NB4 (cell line): Measurements from ENCODE around the gene CXCL6.

Experiments used
- DNase-seq: peaks from one replicate; pipeline ENCODE4 v3.0.0; 2010; ENCODE audit warnings: low read depth
- H3K4me3 ChIP-seq: one replicate; pipeline ENCODE4 v1.5.1; 2011; ENCODE audit warnings: mild to moderate bottlenecking, low read depth, low read length, moderate library complexity
- MYC ChIP-seq: IDR thresholded peaks from 2 replicates; pipeline ENCODE4 v1.6.1; 2011; ENCODE audit warnings: low read depth, low read length
- POLR2A ChIP-seq: IDR thresholded peaks from 2 replicates; pipeline ENCODE4 v1.6.1; 2011; ENCODE audit warnings: mild to moderate bottlenecking; ENCODE audit not compliant: insufficient read length; ENCODE audit errors: extremely low read depth
- TF ChIP-seq, protein P1 (sequence below): IDR thresholded peaks from 2 replicates; pipeline ENCODE4 v1.6.1; 2011; ENCODE audit warnings: low read depth, low read length
- TF ChIP-seq, protein P2 (sequence below): IDR thresholded peaks from one replicate; pipeline ENCODE4 v1.5.1; 2012; ENCODE audit warnings: low read depth, low read length

CXCL6 gene

DNA sequence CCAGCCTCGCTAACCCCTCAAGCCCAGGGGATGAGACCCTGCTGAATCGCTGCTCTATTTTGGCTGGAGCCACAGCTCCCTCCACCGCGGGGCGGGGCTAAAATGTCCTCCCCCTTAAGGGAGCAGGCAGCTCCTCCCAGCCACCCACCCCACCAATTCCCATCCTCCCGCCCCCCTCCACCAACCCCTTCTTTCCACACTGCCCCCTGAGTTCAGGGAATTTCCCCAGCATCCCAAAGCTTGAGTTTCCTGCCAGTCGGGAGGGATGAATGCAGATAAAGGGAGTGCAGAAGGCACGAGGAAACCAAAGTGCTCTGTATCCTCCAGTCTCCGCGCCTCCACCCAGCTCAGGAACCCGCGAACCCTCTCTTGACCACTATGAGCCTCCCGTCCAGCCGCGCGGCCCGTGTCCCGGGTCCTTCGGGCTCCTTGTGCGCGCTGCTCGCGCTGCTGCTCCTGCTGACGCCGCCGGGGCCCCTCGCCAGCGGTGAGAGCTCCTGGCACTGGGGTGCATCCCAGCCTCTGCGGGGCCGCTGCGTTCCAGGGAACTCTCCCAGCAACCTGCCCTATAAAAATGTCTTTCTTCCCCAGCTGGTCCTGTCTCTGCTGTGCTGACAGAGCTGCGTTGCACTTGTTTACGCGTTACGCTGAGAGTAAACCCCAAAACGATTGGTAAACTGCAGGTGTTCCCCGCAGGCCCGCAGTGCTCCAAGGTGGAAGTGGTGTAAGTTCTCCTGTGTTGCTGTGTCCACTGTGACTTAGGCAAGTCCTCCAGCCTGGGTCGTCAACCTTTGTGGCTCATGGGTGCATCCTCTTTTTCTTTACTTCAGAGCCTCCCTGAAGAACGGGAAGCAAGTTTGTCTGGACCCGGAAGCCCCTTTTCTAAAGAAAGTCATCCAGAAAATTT, at the start of gene CXCL6:
TSS of gene CXCL6 (plus strand) at position 306 of the 907 bp plus-strand sequence. CDS start at position 379, 73 bp downstream.
- TF ChIP-seq MYC, result no peak
- TF ChIP-seq, protein P1, sequence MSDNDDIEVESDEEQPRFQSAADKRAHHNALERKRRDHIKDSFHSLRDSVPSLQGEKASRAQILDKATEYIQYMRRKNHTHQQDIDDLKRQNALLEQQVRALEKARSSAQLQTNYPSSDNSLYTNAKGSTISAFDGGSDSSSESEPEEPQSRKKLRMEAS, result no peak
- no peak for TF ChIP-seq POLR2A
- TF ChIP-seq, protein P2, sequence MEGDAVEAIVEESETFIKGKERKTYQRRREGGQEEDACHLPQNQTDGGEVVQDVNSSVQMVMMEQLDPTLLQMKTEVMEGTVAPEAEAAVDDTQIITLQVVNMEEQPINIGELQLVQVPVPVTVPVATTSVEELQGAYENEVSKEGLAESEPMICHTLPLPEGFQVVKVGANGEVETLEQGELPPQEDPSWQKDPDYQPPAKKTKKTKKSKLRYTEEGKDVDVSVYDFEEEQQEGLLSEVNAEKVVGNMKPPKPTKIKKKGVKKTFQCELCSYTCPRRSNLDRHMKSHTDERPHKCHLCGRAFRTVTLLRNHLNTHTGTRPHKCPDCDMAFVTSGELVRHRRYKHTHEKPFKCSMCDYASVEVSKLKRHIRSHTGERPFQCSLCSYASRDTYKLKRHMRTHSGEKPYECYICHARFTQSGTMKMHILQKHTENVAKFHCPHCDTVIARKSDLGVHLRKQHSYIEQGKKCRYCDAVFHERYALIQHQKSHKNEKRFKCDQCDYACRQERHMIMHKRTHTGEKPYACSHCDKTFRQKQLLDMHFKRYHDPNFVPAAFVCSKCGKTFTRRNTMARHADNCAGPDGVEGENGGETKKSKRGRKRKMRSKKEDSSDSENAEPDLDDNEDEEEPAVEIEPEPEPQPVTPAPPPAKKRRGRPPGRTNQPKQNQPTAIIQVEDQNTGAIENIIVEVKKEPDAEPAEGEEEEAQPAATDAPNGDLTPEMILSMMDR, result no peak
- peak; percentile 42 for DNase-seq
- H3K4me3 ChIP-seq, result peak within 1 kb of the TSS; percentile 49

DNA sequence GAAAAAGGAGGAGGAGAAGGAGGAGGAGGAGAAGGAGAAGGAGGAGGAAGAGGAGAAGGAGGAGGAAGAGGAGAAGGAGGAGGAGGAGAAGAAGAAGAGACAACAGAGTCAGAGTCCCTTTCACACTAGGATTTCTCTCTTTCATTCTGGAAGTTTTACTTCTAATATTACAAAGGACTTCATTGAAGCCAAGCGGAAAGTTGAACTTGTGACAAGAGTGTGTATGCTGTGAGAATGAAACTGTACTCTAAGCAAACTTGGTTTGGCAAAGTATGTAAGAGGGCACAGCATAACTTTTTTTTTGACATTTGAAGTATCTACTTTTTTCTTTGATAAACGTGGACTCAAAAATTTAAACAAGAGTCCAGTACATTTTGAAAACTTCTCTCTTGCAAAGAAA, 48.1 kb upstream of the CXCL6 start:
- TF ChIP-seq, protein P2, result no peak
- no peak for TF ChIP-seq MYC
- TF ChIP-seq, protein P1, result no peak
- no peak for TF ChIP-seq POLR2A
- DNase-seq, result no peak
- no peak overlapping the region for H3K4me3 ChIP-seq

DNA sequence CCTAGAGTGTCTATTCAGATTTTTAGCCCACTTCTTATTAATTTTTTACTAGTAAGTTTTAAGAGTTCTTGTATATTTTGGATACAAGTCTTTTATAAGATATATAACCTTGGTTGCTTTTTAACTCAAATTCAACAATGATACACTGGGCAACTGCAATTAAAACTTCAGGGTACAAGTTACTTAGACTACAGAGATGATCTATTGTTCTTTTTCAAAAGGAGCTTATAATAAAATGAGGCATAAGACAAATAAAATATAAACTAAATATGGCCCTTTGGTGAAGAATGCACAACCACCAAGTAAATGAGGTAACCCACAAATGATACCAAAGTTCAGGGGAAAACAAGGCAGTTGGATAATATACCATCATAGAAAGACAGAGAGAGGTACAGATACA, 37.6 kb upstream of the CXCL6 start:
- TF ChIP-seq, protein P1, result no peak
- TF ChIP-seq POLR2A (no peak), MYC (no peak)
- TF ChIP-seq, protein P2, result no peak
- H3K4me3 ChIP-seq, result no peak overlapping the region
- no peak for DNase-seq

DNA sequence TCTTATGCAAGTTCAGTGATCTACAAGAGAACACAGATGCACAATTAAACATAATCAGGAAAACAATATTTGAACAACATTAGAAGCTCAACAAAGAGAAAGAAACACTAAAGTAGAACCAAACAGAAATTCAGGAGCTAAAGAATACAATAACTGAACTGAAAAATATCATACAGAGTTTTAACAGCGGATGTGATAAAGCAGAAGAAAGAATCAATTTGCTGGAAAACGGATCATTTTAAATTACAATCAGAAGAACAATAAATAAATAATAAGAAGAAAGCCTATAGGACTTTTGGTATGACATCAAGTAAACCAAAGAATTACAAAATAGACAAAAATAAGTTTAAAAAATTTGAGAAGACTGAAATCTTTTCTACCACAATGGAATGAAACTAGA, 36.3 kb upstream of the CXCL6 start:
- no peak overlapping the region for H3K4me3 ChIP-seq
- DNase-seq, result no peak
- TF ChIP-seq POLR2A (no peak), MYC (no peak)
- TF ChIP-seq, protein P1, result no peak
- TF ChIP-seq, protein P2, result no peak

DNA sequence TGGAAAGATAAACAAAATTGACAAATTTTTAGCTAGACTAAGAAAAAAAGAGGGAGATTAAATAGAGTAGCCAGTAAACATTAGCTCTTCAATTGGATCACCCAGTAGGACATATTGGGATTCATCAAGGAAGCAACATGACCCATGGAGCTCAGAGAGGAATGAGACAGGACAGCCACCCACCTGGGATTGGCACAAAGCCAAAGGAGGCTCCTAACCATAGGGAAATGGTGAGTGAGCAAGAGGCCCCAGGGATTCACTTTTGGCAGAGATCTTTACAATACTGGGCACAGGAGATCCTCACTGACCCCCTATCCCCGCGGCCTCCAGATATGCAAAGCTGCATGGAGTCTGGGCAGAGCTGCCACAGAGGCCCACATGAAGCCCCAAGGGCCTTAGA, 34.8 kb upstream of the CXCL6 start:
- DNase-seq, result no peak
- no peak overlapping the region for H3K4me3 ChIP-seq
- TF ChIP-seq, protein P2, result no peak
- TF ChIP-seq POLR2A (no peak), MYC (no peak)
- TF ChIP-seq, protein P1, result no peak
